PC-9 (cell line): ENCODE results near the gene TBC1D3I. TPM values are rescaled to one million over a fixed set of nuclear protein-coding genes. Genes with fewer than 3 reads are reported as not detected.
"Not testable (repeated sequence)": the region's sequence is repeated elsewhere in the genome, so short reads cannot be mapped to it uniquely, and the experiment has no call there.

Experiments
- BruUV-seq: library from RNA; stranded (reverse); fragments of 400-500 nt; replicated peaks from 2 replicates; lab custom pipeline; 2021; lab: Mats Ljungman, UMichigan
- CTCF ChIA-PET: fragments of 300-600 bp; sonication (Branson Sonifier 250); formaldehyde crosslinking; loops from one replicate; lab custom pipeline; 2022; ENCODE audit warnings: antibody characterized with exemption; lab: Charles Lee
- POLR2A ChIA-PET: fragments of 300-600 bp; sonication (Branson Sonifier 250); formaldehyde crosslinking; loops from one replicate; lab custom pipeline; 2022; ENCODE audit warnings: antibody characterized with exemption; ENCODE audit not compliant: unreplicated experiment; lab: Charles Lee
- DNase-seq, 2 experiments: peaks; one replicate each; pipeline versions ENCODE4 v3.0.0 to v3.0.0-alpha.2; 2015 to 2022; ENCODE audit warnings: mixed read lengths in 1 of 2
- H2AFZ ChIP-seq: fragments of 200-600 bp; sonication (generic); 2 replicates; pipeline ENCODE4 v1.8.1; 2017; ENCODE audit warnings: antibody characterized with exemption
- H3F3A ChIP-seq: fragments of 200-600 bp; sonication (generic); 2 replicates; pipeline ENCODE4 v1.8.1; 2017; ENCODE audit warnings: antibody characterized with exemption, mild to moderate bottlenecking, low read depth; ENCODE audit not compliant: insufficient read depth
- H3K27ac ChIP-seq: fragments of 200-600 bp; sonication (generic); 2 replicates; pipeline ENCODE4 v1.6.1; 2016; ENCODE audit warnings: mixed run types
- H3K27me3 ChIP-seq: fragments of 200-600 bp; sonication (generic); 2 replicates; pipeline ENCODE4 v1.6.1; 2016; ENCODE audit warnings: low read depth, mixed run types; ENCODE audit not compliant: insufficient read depth
- H3K36me3 ChIP-seq: fragments of 200-600 bp; sonication (generic); 2 replicates; pipeline ENCODE4 v1.6.1; 2016; ENCODE audit warnings: low read depth, mixed run types
- H3K4me1 ChIP-seq: fragments of 200-600 bp; sonication (generic); replicated peaks from 2 replicates; pipeline ENCODE4 v1.6.1; 2016; ENCODE audit warnings: mixed run types; ENCODE audit not compliant: insufficient read depth
- H3K4me2 ChIP-seq: fragments of 200-600 bp; sonication (generic); 2 replicates; pipeline ENCODE4 v1.6.1; 2017; ENCODE audit warnings: mixed run types
- H3K4me3 ChIP-seq: fragments of 200-600 bp; sonication (generic); 2 replicates; pipeline ENCODE4 v1.6.1; 2016; ENCODE audit warnings: mixed run types
- H3K79me2 ChIP-seq: fragments of 200-600 bp; sonication (generic); 2 replicates; pipeline ENCODE4 v1.6.1; 2017; ENCODE audit warnings: low read depth, mixed run types
- H3K9me2 ChIP-seq: fragments of 200-600 bp; sonication (generic); 2 replicates; pipeline ENCODE4 v1.8.1; 2017; ENCODE audit warnings: mild to moderate bottlenecking; ENCODE audit not compliant: insufficient read depth
- H3K9me3 ChIP-seq: fragments of 200-600 bp; sonication (generic); 2 replicates; pipeline ENCODE4 v1.8.1; 2016; ENCODE audit warnings: low read depth; ENCODE audit not compliant: insufficient read depth
- H4K20me1 ChIP-seq: fragments of 200-600 bp; sonication (generic); 2 replicates; pipeline ENCODE4 v1.8.1; 2017; ENCODE audit not compliant: insufficient read depth
- CTCF ChIP-seq: fragments of 200-600 bp; sonication (generic); conservative IDR thresholded peaks from 2 replicates; pipeline ENCODE4 v1.6.1; 2017; ENCODE audit warnings: mixed run types, antibody characterized with exemption, mild to moderate bottlenecking, moderate library complexity
- EZH2 ChIP-seq: fragments of 200-600 bp; sonication (generic); IDR thresholded peaks from 2 replicates; pipeline ENCODE4 v1.8.0; 2017; ENCODE audit warnings: antibody characterized with exemption, low read depth
- intact Hi-C: fragments of 100-400 bp; cut with micrococcal nuclease; formaldehyde crosslinking; loops from one replicate; pipeline ENCODE4 v1.10.0; 2022; ENCODE audit not compliant: unreplicated experiment
- total RNA-seq: library from RNA; stranded (reverse); gene quantifications from 2 replicates; pipeline ENCODE4 v1.2.3, GENCODE V29; 2021

Gene TBC1D3I
- total RNA-seq, 1 experiment from 2014 or later, result 0.81 TPM

- H3K27me3 ChIP-seq, result peaks cover 73% of the 10 kb centered on the region
- H3K36me3 ChIP-seq, H3K9me3 ChIP-seq, H3K79me2 ChIP-seq, intact Hi-C loops, DNase-seq, H4K20me1 ChIP-seq, H2AFZ ChIP-seq, H3K4me3 ChIP-seq, POLR2A ChIA-PET, BruUV-seq, H3K4me2 ChIP-seq, H3K27ac ChIP-seq, H3K9me2 ChIP-seq, H3K4me1 ChIP-seq, H3F3A ChIP-seq: not testable (repeated sequence)
- CTCF ChIA-PET, result interaction anchor here (0.6 kb wide), 1 partner anchor 128 kb away, joined by 3 read pairs; no protein-coding TSS in a partner anchor
Measured at GRCh38 chr17:36210439-36211211, 53.7 kb downstream of the TBC1D3I start, which contains the start of gene CCL4L2. Gene CCL4L2, plus strand, starts transcription at chr17:36211063.

- H2AFZ ChIP-seq, result no peak overlapping the region
- no peaks in the 10 kb centered on the region for H3K36me3 ChIP-seq
- H3K79me2 ChIP-seq, result no peaks in the 10 kb centered on the region
- H3K4me3 ChIP-seq, result no peak overlapping the region
- no peak overlapping the region for H3K4me2 ChIP-seq
- peaks cover 73% of the 10 kb centered on the region for H3K27me3 ChIP-seq
- intact Hi-C loops, result no loop called here
- H3K9me3 ChIP-seq, result no peaks in the 10 kb centered on the region
- BruUV-seq, result no TSS peak
- no peaks in the 10 kb centered on the region for H4K20me1 ChIP-seq
- H3K27ac ChIP-seq, result no peak overlapping the region
- POLR2A ChIA-PET, result no interaction called here
- TF ChIP-seq CTCF (no peak), EZH2 (no peak)
- DNase-seq, result no peak
- CTCF ChIA-PET, result no interaction called here
- no peaks in the 10 kb centered on the region for H3K9me2 ChIP-seq
- no peaks in the 10 kb centered on the region for H3K4me1 ChIP-seq
- no peaks in the 10 kb centered on the region for H3F3A ChIP-seq
Measured at GRCh38 chr17:36209575-36209974, 54.8 kb downstream of the TBC1D3I start.

- H4K20me1 ChIP-seq, CTCF ChIA-PET, H3F3A ChIP-seq, H3K4me1 ChIP-seq, H2AFZ ChIP-seq, H3K4me3 ChIP-seq, H3K36me3 ChIP-seq, H3K27ac ChIP-seq, POLR2A ChIA-PET, H3K4me2 ChIP-seq, intact Hi-C loops, BruUV-seq, H3K9me3 ChIP-seq, H3K9me2 ChIP-seq, DNase-seq, H3K79me2 ChIP-seq: not testable (repeated sequence)
- H3K27me3 ChIP-seq, result peaks cover 68% of the 10 kb centered on the region
Measured at GRCh38 chr17:36207383-36207782, 57.0 kb downstream of the TBC1D3I start.

- POLR2A ChIA-PET, H3K36me3 ChIP-seq, DNase-seq, H3K4me3 ChIP-seq, H3K4me1 ChIP-seq, H3K79me2 ChIP-seq, BruUV-seq, H3K9me2 ChIP-seq, H3K4me2 ChIP-seq, CTCF ChIA-PET, H4K20me1 ChIP-seq, H3K27ac ChIP-seq, H2AFZ ChIP-seq, H3K9me3 ChIP-seq, intact Hi-C loops, H3F3A ChIP-seq: not testable (repeated sequence)
- peaks cover 68% of the 10 kb centered on the region for H3K27me3 ChIP-seq
Measured at GRCh38 chr17:36206486-36206821, 57.9 kb downstream of the TBC1D3I start.
